K562 treated with DMSO at 1 percent for 48 hours (cell line): ENCODE measurements around the gene EPB41L4B. TPM values are rescaled to one million over a fixed set of nuclear protein-coding genes. Genes with fewer than 3 reads are reported as not detected.

Source experiments
- total RNA-seq: library from RNA; unstranded; fragments of 300-600 nt; gene quantifications from 2 replicates; pipeline ENCODE4 v1.2.3, GENCODE V29; 2022; ENCODE audit warnings: low replicate concordance; ENCODE audit errors: extremely low read depth

The EPB41L4B gene
- total RNA-seq = not detected in 2 replicates

DNA sequence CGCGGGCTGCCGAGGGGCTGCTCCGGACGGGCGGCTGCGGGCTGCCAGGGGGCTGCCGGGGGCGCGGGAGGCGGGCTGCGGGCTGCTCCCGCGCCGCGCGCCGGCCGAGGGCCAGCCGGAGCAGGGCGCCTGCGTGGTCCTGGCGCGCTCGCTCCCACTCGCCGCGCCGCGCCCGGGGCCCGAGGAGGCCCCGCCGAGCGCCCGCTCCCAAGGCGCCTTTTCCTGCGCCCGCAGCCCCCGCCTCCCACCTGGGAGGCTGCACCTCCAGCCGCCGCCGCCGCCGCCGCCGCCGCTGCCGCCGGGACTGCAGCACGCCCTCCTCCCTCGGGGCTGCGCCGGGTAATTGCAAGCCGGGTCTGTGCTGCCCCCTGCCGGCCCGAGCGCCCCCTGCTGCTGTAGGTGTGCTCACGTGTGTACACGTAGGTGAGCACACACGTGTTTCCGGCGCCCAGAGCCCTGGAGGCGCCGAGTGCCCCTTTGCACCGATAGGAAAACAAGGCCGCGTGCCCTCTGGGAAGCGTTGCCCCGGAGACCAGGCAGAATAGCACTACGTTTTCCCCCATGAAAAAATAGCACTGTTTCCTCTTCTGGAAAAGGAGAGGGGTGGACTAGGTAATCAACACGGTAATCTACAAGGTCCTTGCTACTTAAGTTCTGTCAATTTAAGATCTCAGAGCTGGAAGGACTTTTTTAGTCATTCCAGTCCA, at the start of gene EPB41L4B:
EPB41L4B (minus strand) TSS at position 318 of the 707 bp plus-strand sequence. CDS start 613 bp downstream, outside the sequence.

DNA sequence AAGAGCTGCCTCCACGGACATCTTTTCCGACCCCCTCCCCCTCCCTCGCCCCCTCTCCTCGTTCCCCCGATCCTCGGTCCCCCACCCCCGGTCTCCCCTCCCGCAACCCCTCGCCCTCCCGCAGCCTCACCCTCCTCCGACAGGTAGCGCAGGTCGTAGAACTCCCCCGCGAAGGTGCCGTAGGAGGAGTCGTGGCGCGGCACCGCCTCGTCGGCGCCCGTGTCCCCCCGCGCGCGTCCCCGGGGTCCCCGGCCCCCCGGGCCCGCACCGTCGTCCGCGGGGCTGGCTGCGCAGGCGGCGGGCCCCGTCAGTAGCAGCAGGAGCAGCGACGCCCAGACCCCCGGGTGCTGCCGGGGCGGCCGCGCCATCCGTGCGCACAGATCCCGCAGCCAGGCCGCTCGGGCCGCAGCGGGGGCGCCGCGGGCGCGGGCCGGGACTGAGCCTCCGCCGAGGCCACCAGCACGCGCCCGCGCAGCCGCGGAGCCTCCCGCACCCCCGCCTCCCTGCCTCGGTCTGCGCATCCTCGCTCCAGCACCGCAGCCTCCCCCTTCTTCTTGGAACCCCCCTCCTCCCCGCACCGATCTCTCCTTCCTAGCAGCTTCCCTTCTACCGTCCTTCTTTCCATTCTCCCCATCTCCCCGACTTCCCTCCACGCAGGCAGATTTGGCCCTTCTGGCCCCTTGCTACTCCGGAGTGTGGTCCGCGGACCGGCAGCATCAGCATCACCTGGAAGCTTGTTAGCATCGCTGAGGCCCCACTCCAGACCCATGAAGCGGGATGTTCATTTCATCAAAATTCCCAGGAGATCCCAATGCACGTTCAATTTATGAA, 153.9 kb downstream of the EPB41L4B start, which contains the start of gene FRRS1L:
FRRS1L (minus strand) TSS at position 479 of the 831 bp plus-strand sequence; CDS start at position 368, 111 bp downstream.

Other genes starting within 250 kb of the EPB41L4B start
- not detected in 2 replicates for gene TMEM245, start 201.1 kb downstream of the EPB41L4B start, total RNA-seq
- not detected in 2 replicates for gene FRRS1L, start 153.8 kb downstream of the EPB41L4B start, total RNA-seq
- gene PTPN3, start 177.2 kb upstream of the EPB41L4B start, total RNA-seq = not detected in 2 replicates